GM10266 (cell line): ENCODE results near the gene RXFP1.

Experiments
- DNase-seq: peaks from one replicate; pipeline ENCODE4 v3.0.0; 2012; ENCODE audit errors: extremely low spot score
- CTCF ChIP-seq: IDR thresholded peaks from 2 replicates; pipeline ENCODE4 v1.5.1; 2012; ENCODE audit warnings: mild to moderate bottlenecking, low read depth; ENCODE audit not compliant: control insufficient read depth, insufficient read depth; ENCODE audit errors: missing control alignments

RXFP1 gene

DNA sequence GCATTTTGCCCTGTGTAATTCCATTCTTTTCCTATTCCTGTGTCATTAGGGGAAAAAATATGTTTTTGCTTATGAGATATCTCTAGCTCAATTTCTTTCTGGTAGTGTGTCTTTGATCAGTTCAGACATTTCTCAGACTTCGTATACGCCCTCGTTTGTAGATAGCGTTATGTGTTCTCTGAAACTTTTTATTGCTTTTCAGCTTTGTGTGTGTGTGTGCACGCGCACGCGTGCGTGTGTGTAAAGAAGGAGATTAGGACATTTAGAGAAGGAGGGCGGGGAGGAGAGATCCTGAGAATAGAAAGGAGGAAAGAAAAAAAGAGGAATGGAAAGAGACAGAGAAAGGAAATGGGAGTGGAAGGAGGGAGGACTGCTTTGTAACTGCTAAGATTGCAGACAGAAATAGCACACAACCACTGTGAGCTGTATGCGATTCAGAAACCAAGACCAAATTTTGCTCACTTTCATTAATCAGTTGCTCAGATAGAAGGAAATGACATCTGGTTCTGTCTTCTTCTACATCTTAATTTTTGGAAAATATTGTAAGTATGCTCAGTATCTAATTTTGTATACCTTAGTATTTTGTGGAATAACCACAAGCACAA lies at the start of gene RXFP1:
Gene RXFP1, plus strand, starts transcription at position 399 of the 605 bp plus-strand sequence. Its CDS starts 95 bp downstream, at position 494.
- DNase-seq: no peak

GRCh38 chr4:158481811-158482210 lies 39.9 kb upstream of the RXFP1 start:
- TF ChIP-seq CTCF: no peak
- no peak for DNase-seq

More for the DNA sequence above, at the start of gene RXFP1:
- no peak for TF ChIP-seq CTCF

DNA sequence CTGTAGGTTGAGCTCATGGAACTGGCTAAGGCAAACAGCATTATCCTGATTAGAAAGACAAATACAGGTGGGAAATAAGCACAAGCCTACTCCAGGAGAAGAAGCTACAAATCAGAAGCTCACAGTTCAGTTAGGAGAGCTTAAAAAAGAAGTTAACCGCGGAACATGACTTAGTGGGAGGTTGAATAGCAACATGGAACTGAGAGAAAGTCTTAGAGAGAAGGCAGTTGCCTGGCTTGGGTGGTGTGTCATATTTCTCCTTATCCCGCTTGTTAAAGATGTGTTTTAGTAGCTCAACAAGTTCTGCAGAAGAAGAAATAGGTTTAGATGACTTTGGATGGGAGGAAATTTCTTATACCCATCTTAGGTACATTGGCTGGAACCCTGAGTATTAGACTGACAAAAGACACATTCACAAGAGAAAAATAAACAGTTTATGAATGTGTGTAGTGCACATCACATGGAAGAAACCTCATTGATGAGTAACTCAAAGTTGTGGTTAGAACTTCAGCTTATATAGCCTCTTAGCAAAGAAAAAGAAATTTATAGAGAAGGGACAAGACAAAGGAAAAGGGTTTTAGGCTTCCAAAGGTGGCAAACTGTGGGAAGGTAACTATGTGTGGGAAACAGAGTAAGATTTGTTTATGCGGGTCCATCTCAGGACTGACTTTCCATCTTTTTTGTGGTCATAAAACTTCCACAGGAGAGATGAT lies 37.4 kb upstream of the RXFP1 start:
- DNase-seq: no peak
- no peak for TF ChIP-seq CTCF

- DNase-seq: no peak
- TF ChIP-seq CTCF: no peak
Measured at GRCh38 chr4:158490629-158491028, 31.1 kb upstream of the RXFP1 start.

- no peak for DNase-seq
- TF ChIP-seq CTCF: no peak
Measured at GRCh38 chr4:158492391-158492790, 29.3 kb upstream of the RXFP1 start.

DNA sequence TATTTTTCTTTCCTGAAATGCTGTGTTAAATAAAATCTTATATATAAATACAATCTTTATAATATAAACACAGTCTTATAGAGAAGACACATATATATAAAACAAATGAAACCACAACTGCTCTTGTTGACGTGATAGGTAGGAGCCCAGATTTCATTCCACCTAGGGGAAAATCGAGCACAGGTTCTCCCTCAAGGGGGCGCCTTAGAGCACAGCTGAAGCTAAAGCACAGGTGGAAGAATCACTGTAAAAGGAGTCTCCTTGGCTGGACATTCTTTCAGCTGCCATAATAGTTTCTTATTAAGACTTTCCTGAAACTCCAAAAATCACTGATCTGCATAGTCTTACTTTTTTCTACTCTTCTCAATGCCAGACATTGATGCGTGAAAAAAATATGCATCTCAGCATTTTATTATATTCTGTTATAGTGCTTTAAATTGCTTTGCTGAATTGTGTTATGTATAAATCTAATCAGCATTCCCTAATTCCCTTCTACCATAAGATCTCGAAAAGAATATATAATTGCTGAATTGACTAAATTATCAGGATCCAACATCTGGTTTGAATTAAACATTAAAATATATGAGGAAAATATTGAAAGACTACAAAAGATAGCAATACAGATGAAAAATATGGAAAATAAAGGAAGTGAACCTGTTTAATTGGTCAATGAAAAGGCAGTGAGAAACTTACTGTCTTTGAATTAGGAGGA lies 25.5 kb upstream of the RXFP1 start:
- DNase-seq: peak; percentile 45
- TF ChIP-seq CTCF: peak; percentile 58

GRCh38 chr4:158500054-158500453 lies 21.6 kb upstream of the RXFP1 start:
- no peak for DNase-seq
- no peak for TF ChIP-seq CTCF
